ENCODE data around the gene HCN2. TPM values are rescaled to one million over a fixed set of nuclear protein-coding genes. Genes with fewer than 3 reads are reported as not detected.

The HCN2 gene
- polyA plus RNA-seq, 4 donors, result 0.27 to 0.58 (median 0.31) TPM

DNA sequence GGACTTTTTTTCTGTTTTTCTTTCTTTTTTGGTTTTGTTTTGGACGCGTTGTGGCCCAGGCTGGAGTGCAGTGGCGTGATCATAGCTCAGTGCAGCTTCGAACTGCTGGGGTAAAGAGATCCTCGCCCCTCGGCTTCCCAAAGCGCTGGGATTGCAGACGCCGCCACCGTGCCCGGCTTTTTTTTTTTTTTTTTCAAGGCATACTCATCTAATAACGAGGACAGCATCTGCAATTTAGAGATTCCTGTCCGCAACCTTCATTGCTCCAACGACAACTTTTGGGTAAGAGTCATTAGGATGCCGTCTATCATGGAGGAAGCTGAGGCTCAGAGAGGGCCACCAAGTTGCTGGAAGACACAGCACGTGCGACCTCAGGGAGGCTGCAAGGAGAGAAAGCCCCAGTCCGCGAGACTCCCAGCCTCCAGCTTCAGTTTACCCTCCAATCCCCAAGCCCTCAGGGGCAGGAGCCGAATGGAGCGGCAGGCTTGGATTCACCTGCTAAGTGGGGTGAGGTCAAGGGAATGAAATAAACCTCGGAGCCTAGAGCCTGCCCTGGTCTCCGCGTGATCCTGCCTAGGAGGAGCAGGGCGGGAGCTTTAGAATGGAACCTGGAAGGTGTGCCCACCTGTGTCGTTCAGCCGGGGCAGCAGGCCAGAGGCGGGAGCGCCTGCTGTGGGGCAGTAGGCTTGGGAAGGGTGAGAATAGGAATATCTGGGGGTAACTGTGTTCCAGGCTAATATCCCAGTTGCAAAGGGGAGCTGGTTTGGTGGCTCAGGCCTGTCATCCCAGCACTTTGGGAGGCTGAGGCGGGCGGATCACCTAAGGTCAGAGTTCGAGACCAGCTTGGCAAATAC lies 44.3 kb downstream of the HCN2 start:
- no peak for DNase-seq (ENCODE audit: low read depth in 4 of 4, low spot score in 2 of 4)

DNA sequence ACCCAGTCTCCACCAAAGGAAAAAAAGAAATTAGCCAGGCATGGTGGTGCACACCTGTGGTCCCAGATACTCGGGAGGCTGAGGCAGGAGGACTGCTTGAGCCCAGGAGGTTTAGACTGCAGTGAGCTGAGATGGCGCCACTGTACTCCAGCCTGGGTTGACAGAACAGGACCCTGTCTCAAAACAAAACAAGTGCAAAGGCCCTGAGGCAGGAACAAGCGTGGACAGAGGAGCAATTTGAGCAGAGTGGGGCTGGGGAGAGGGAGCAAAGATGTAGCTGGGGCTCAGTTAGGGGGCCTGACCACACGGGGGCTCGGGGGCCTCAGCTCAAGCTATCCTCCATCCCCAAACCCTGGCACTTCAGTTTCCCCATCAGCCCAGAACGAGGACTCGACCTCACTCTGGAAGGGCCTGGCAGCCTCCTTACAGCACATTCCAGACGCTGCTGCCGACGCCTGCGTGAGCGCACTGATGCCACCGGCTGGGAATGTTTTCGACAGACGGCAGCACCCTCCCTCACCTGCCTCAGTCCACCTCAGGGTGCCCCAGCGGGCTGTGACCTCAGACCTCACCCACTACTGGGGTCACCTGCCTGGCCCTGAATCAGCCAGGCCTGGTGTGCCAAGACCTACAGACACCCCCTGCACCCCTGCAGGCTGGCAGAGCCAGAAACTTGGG lies 45.4 kb downstream of the HCN2 start:
- DNase-seq (ENCODE audit: low read depth in 4 of 4, low spot score in 2 of 4), result no peak

DNA sequence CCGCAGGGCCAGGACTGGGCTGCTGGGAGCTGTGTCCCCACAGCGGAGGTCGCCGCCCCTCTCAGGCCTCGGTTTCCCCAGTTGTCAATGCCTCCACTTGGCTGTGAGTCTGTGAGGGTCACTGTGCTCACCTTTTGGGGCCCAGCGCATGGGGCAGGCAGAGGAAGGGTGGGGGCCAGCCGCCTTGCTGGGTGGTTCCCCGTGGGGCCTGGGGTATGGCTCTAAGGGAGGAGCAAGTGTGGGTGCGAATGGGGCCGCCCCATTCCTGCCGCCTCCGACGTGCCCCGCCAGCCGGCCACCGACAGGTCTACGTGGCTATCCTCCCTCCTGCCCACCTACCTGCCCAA lies 49.2 kb downstream of the HCN2 start:
- no peak for DNase-seq (ENCODE audit: low read depth in 4 of 4, low spot score in 2 of 4)

DNA sequence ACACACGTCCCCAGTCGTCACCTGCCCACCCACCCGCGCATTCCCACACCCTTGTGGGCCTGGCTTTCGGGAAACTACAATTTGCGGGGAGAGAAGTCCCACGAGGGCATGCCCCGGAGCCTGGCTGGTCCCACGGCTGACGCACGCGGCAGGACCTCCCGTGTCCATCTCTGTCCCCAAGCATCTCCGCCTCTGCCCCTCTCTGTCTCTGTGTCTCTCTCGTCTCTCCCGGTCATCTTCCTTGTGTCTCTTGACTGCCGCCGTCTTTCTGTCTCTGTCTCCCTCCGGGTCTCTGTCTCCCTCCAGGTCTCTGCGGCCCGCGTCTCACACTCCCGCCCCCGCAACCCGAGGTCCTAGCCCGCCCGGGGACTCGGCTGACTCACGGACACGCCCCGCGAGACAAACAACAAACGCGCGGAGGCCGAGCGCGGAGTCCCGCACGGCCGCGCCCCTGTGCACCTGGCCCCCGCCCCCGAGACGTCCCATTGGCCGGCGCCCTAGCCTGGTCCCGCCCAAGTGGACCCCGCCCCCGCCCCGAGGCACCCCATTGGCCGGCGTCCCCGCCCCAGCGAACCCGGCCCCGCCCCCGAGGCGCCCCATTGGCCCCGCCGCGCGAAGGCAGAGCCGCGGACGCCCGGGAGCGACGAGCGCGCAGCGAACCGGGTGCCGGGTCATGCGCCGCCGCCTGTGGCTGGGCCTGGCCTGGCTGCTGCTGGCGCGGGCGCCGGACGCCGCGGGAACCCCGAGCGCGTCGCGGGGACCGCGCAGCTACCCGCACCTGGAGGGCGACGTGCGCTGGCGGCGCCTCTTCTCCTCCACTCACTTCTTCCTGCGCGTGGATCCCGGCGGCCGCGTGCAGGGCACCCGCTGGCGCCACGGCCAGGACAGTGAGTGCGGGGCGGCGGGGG lies 49.8 kb downstream of the HCN2 start, which contains the start of gene FGF22:
Gene FGF22, plus strand, starts transcription at position 627 of the 908 bp plus-strand sequence. Its CDS starts 47 bp downstream, at position 674.
- peak in 2 of 4 donors; percentile 59 to 69 for DNase-seq (ENCODE audit: low read depth in 4 of 4, low spot score in 2 of 4)

DNA sequence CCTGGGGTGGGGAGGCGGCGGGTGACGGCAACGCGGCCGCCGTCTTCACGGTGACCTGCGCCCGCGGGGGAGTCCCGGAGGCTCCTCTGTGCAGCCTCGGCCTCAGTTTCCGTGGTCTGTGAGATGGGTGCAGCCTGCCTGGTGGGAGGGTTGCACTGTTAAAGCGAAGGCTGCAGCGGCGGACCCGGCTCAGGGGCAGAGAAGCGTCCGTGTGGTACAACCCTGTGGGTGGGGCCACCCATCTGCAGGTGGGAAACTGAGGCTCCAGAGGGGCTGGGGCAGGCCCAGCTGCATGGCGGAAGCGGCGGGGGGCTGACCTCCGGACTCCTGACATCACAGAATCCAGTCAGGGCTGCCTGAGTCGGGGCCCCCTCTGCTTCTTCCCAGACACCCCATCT lies 50.5 kb downstream of the HCN2 start:
- DNase-seq (ENCODE audit: low read depth in 4 of 4, low spot score in 2 of 4), result no peak

DNA sequence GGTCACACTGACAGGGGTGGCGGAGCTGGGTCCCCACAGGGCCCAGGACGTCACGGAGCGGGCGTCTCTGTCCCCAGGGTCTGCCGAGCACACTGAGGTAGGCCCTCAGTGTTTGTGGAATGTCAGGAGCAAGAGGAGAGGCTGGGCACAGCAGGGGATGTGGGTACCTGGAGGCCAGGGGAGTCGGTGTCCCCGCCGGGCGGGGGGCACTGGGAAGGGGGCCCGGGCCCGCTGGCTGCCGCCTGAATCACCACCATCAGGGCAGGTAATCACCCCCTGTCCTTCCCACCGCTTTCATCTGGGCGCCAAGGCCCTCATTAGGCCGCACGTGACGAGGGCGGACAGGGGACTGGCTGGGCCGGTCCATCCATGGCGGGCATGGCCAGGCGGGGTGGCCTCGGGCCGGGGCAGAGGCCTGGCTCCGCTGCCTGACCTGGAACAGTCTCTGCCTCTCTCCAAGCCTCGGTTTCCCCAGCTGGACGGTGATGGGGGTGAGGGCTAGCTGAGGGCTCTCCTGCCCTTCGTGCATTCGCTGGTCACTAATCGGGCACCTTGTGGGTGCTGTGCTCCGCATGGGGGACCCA lies 51.0 kb downstream of the HCN2 start:
- DNase-seq (ENCODE audit: low read depth in 4 of 4, low spot score in 2 of 4), result no peak

DNA sequence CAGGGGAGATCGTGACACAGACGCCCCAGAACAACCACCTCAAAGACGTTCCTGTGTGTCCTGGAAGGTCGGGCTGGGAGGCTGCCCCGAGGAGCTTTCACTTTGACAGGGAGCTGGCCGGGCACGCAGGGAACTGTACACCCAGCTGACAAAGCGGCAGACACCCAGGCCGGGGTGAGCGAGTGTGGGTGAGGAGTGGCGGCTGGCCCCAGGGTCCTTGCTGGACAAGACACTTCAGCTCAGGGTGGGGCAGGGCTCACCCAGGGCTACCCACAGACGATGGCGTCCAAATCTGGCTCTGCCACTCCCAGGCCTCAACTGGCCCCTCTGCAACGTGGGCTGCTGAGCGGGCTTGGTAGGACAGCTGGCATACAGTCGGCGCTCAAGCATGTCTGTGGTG lies 52.0 kb downstream of the HCN2 start:
- DNase-seq (ENCODE audit: low read depth in 4 of 4, low spot score in 2 of 4), result no peak

DNA sequence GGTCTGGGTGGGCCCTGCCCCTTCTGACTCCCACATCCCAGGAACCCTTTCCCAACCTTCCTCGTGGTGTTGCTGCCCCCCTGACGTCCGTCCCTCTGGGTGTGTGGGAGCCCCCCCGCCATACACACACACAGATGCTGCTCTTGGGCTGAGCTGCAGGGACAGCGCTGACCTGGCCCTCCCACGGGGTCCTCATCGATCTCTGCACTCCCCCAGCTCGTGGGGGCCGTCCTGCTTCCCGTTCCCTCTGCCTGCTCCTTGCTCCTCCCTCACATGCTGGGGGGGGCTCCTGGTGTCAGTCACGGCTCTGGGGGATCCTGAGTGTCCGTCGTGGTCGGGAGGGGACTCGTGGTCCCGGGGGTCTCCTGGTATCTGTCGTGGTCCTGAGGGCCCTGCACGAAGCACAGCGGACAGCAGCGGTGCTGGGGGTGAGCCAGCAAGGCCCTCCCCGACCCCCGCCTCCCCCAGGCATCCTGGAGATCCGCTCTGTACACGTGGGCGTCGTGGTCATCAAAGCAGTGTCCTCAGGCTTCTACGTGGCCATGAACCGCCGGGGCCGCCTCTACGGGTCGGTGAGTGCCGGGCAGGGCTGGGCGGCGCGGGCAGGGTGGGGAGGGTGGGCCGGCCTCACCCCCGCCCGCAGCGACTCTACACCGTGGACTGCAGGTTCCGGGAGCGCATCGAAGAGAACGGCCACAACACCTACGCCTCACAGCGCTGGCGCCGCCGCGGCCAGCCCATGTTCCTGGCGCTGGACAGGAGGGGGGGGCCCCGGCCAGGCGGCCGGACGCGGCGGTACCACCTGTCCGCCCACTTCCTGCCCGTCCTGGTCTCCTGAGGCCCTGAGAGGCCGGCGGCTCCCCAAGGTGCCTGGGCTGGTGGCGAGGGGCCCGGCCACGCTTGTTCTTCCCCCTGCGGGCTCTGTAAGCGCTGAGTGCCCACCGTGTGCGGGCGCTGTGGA lies 53.4 kb downstream of the HCN2 start:
- DNase-seq (ENCODE audit: low read depth in 4 of 4, low spot score in 2 of 4), result no peak

DNA sequence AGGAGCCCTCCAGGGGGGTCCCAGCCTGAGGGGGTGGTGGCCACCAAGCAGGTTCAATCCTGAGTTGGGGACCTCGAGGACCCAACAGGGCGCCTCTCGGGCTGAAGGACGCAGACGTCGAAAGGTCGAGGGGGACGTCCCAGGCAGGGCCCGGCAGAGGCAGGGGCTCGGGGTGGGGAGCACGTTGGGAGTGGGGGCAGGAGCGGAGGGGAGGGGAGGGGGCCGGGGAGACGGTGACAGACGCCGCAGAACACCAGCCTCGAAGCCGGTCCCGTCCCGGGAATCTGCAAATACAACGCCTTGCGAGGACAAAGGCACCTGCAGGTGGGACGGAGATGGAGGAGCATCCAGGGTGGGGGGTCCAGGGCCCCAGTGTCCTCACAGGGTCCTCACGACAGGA lies 54.1 kb downstream of the HCN2 start:
- no peak for DNase-seq (ENCODE audit: low read depth in 4 of 4, low spot score in 2 of 4)

DNA sequence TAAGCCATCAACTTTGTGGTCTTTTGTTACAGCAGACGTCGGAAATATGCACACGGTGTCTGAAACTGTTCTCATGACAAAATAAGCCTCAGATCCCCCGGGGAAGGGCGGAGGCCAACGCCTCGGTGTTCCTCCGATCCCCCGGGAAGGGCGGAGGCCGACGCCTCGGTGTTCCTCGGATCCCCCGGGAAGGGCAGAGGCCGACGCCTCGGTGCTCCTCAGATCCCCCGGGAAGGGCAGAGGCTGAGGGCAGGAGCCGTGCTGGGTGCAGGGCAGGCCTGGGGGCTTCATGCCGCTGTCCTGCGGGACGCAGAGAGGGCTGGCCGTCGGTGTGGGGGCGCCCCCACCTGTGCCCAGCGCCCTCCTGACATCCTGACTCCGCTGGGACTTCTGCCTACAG lies 54.7 kb downstream of the HCN2 start:
- DNase-seq (ENCODE audit: low read depth in 4 of 4, low spot score in 2 of 4), result no peak

DNA sequence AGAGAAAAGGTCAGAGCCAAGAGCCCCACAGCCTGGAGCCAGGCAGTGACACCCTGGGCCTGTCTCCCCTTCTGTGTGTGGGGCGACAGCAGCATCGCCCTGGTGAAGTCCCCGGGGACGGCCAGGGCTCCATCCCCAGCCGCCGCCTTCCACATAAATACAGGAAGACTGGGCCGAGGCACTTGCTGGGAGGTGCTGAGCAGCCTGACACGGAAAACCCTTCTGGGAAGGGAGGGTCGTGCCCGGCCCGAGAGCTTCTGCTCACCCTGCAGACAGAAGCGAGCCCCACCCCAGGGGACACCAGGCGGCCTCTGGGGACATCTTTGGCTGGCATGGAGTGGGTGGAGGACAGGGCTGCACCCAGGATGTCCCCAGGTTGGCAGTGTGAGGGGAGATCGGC lies 55.1 kb downstream of the HCN2 start:
- DNase-seq (ENCODE audit: low read depth in 4 of 4, low spot score in 2 of 4), result no peak

DNA sequence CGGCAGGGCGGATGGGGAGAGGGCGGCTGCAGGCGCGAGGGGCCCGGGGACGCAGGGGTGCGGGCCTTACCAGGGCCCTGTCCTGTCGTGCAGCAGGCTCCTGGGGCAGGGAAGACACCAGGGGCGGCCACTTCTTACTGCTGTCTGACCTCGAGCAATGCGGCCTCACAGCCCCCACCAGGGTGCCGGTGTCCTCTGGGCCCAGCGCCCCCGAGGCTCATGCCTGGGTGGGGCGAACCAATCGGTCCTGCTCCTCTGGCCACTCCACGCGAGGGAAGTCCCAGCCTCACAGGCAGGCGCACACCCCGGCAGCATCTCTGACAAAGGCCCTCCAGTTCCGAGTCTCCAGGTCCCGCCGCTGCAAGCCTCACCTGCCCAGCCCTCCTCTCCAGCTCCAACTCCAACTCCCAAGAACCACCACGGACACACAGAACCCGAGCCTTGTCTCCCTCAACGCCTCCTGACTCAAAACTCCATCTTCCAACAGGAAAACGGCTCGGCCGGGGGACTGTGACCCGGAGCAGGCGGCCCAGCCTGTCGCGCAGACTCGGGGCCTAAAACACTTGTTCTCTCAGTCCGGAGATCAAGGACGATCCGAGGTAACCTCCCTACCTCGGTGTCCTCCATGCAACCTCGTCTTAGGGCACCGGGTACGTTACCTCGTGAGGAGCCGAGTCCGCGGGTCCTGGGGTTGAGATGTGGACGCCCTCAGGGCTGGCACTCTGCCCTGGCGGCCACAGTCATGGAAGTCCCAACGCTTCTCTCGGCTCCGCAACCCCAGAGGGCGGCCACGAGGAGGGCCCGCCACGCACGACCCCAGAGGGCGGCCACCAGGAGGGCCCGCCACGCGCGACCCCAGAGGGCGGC lies 56.5 kb downstream of the HCN2 start:
- DNase-seq (ENCODE audit: low read depth in 4 of 4, low spot score in 2 of 4), result no peak

DNA sequence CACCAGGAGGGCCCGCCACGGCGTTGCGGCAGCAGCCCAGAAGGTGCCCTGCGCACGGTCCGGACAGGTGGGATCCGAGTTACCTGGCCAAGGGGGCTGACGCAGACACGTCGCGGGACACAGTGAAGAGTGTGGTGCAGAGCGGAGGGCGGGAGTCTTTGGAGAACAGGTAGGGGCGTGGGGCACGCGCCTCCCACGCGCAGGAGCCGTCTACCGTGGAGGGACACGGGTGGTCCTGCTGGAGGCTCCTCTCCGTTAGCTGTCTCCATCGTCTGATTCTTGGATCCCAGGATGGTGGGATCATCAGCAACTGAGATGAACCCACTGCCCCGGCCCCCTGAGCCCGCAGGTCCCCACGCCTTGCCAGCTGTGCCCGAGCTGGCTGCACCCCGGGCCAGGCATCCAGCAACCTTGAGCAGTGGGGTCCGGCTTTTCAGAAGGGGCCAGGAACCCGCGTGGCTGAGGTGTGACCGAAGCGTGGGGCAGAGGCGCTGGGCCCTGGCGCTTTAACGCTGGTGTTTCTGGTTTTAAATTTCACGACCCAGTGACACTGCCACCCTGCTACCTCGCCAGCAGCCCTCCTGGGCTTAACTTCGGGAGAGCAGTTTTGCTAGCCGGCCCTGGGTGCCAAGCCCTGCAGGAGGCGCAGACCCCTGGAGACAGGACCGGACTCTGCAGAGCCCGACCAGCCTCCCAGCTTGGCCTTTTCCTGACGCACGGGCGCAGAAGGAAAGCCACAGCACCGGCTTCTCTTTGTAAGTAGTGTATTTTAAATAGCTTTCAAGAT lies 57.3 kb downstream of the HCN2 start:
- DNase-seq (ENCODE audit: low read depth in 4 of 4, low spot score in 2 of 4), result no peak

DNA sequence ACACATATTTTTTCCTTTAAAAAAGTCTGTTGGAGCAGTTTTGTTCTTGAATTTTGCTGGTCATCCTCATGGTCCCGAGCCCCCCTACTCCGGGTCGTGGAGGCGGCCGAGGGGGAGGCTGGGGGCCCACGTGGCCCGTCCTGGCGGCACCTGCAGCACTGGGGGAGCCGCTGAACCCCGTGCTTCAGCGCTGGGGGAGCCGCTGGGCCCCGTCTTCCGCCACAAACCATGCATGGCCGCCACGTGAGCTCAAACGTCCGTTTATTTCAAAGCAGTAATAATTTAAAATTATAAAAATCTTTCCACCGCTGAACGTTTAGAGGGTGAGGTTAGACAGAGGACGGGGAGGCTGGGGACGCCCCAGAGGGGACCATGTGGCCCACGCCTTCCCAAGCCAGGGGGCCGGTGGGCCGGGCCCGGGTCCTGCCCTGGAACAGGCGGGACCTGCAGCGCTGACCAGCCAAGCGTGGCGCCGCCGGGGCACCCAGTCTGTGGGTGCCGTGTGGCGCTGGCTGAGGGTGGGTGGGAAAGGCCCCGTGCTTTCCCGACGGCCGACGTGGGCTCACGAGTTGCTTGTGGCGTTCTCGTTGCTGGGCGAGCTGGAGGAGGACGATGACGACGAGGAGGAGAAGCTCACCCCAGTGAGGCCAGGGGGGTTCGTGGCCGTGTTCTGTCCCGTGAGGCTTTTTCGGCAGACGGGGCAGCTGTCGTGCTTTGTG lies 58.0 kb downstream of the HCN2 start:
- DNase-seq (ENCODE audit: low read depth in 4 of 4, low spot score in 2 of 4), result no peak

DNA sequence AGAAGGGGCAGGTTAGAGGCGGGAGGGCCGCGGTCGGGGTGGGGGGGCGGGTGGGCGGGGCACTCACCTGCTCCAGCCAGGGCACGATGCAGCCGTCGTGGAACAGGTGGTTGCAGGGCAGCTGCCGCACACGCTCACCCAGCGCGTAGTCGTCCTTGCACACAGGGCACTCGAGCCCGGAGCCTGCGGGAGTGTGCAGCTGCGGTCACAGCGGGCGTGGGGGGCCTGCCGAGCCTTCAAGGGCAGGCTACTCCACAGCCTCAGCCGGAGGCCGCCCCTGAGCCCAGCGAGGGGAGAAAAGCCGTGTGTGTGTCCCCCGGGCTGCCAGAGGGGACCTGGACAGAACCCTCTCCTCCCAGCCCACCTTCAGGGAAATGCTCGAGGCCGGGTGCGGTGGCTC lies 58.6 kb downstream of the HCN2 start:
- DNase-seq (ENCODE audit: low read depth in 4 of 4, low spot score in 2 of 4), result no peak

DNA sequence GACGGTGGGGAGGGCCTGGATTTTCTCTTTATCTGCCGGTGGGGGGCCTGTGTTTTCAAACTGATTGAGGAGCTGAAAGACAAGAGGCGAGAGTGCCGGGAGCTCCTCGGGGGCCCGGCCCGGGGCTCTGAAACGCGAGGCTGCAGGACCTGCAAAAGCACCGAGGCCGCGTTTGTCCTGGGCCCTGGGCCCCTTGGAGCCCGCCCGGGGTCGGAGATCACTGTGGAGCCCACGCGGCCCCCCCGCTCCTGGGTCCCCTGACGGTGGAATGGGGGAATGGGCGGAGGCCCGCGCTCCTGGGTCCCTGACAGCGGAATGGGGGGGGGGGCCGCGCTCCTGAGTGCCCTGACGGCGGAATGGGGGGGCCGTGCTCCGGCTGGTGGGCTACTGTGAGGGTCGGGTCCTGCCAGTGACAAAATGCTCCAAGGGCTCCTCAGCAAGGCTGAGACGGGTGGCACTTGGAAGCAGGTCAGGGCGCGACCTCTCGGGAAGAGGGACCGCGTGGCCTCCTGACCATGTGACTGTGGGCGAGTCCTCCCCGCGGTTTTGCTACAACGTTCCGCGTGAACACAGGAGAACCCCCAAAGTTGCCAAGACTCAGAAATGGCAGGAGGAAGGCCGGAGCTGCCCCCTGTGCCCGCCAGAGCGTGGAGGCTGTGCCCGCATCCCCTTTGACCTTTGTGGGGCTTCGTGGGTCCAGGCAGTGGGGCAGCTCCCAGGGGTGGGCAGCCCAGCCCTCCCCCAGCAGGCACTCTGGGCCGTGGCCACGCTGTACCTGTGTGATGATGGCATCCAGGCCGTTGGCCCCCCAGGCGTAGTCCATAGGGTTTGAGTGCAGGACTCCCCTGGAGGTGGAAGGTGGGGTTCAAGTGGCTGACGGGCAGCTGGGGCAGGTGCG lies 59.5 kb downstream of the HCN2 start:
- DNase-seq (ENCODE audit: low read depth in 4 of 4, low spot score in 2 of 4), result no peak

Measured in left renal cortex interstitium (tissue), 4 donors.